Uterus (tissue), 4 donors: Measurements from ENCODE around the gene SASH1. TPM values are rescaled to one million over a fixed set of nuclear protein-coding genes. Genes with fewer than 3 reads are reported as not detected.

Experiments
- DNase-seq, 2 donors: peaks; one replicate each; pipeline ENCODE4 v3.0.0-alpha.2; 2019 to 2020
- H3K27ac ChIP-seq, 2 donors: fragments of 200-600 bp; sonication (generic); 1 replicate in 1 of 2; 2 replicates in 1 of 2; pipeline ENCODE4 v1.5.1; 2016 to 2018
- H3K27me3 ChIP-seq, 2 donors: fragments of 200-600 bp; sonication (generic); one replicate each; pipeline ENCODE4 v1.5.1; 2018 to 2019; ENCODE audit warnings: control low read depth in 1 of 2
- H3K36me3 ChIP-seq, 2 donors: fragments of 200-600 bp; sonication (generic); one replicate each; pipeline ENCODE4 v1.5.1; 2019; ENCODE audit warnings: control low read depth in 1 of 2
- H3K4me1 ChIP-seq, 2 donors: fragments of 200-600 bp; sonication (generic); one replicate each; pipeline ENCODE4 v1.5.1; 2018 to 2019; ENCODE audit warnings: control low read depth in 1 of 2
- H3K4me3 ChIP-seq, 2 donors: fragments of 200-600 bp; sonication (generic); 1 replicate in 1 of 2; 2 replicates in 1 of 2; pipeline ENCODE4 v1.5.1; 2018 to 2019; ENCODE audit warnings: mild to moderate bottlenecking in 1 of 2
- H3K9me3 ChIP-seq, 2 donors: fragments of 200-600 bp; sonication (generic); one replicate each; pipeline ENCODE4 v1.5.1; 2019; ENCODE audit warnings: control low read depth in 1 of 2
- CTCF ChIP-seq, 4 experiments: fragments of 200-600 bp in 2 of 4; fragments of 450-650 bp in 2 of 4; sonication (generic) in 2 of 4; IDR thresholded peaks; one replicate each; pipeline ENCODE4 v1.5.1; 2016 to 2019; ENCODE audit warnings: antibody characterized with exemption in 4 of 4, mild to moderate bottlenecking in 2 of 4, moderate library complexity in 1 of 4
- POLR2A ChIP-seq, 2 donors: fragments of 450-650 bp; IDR thresholded peaks; one replicate each; pipeline ENCODE4 v1.6.1; 2016; ENCODE audit warnings: antibody characterized with exemption in 2 of 2, mild to moderate bottlenecking in 1 of 2, moderate library complexity in 1 of 2
- intact Hi-C: fragments of 100-400 bp; cut with DNase I; formaldehyde crosslinking; loops from one replicate; pipeline ENCODE4 v1.15.1; 2023; ENCODE audit warnings: low total_unique reads
- total RNA-seq, 4 donors: library from RNA; depleted of rRNA in 3 of 4; stranded (reverse); fragments of >200 nt in 3 of 4; gene quantifications; one replicate each; pipeline versions ENCODE4 v1.1.0 to v1.2.4, GENCODE V29; 2014 to 2023
- donor health status: DM: yes; HTN: yes; CAD: no.

Gene SASH1
- total RNA-seq, 4 donors from 2014 or later: 31.2 to 79.9 (median 54.3) TPM

- intact Hi-C loops: no loop called here
These were observed 61.9 kb downstream of the SASH1 start for GRCh38 chr6:148404456-148405054.

GRCh38 chr6:148405894-148406293 lies 63.3 kb downstream of the SASH1 start:
- Histone ChIP-seq H3K4me3 (no peak overlapping the region), H3K36me3 (no peaks in the 10 kb centered on the region), H3K27me3 (no peaks in the 10 kb centered on the region), H3K4me1 (no peaks in the 10 kb centered on the region), H3K9me3 (no peaks in the 10 kb centered on the region), H3K27ac (peak overlapping the region; percentile 67 to 83)
- TF ChIP-seq CTCF (IDR thresholded peaks at IDR 0.05): no peak
- DNase-seq: no peak
- intact Hi-C loops: no loop called here

More at GRCh38 chr6:148404456-148405054, 61.9 kb downstream of the SASH1 start:
- H3K27me3 ChIP-seq: no peaks in the 10 kb centered on the region
- no peak for DNase-seq
- TF ChIP-seq POLR2A (IDR thresholded peaks at IDR 0.05) (no peak), CTCF (IDR thresholded peaks at IDR 0.05) (no peak)
- H3K4me3 ChIP-seq: no peak overlapping the region
- H3K27ac ChIP-seq: peak overlapping the region in 1 of 2 donors; percentile 83
- no peaks in the 10 kb centered on the region for H3K9me3 ChIP-seq
- no peaks in the 10 kb centered on the region for H3K4me1 ChIP-seq
- no peaks in the 10 kb centered on the region for H3K36me3 ChIP-seq

- TF ChIP-seq POLR2A (IDR thresholded peaks at IDR 0.05) (peak in 1 of 2 donors; percentile 3), CTCF (IDR thresholded peaks at IDR 0.05) (no peak)
- DNase-seq: no peak
- Histone ChIP-seq H3K9me3 (no peaks in the 10 kb centered on the region), H3K27me3 (no peaks in the 10 kb centered on the region), H3K4me3 (no peak overlapping the region), H3K4me1 (no peaks in the 10 kb centered on the region), H3K36me3 (no peaks in the 10 kb centered on the region), H3K27ac (peak overlapping the region; percentile 67 to 83)
- intact Hi-C loops: no loop called here
These were observed 64.1 kb downstream of the SASH1 start for GRCh38 chr6:148406579-148407371.

- intact Hi-C loops: no loop called here
- Histone ChIP-seq H3K4me3 (no peak overlapping the region), H3K36me3 (no peaks in the 10 kb centered on the region), H3K27me3 (no peaks in the 10 kb centered on the region), H3K9me3 (no peaks in the 10 kb centered on the region), H3K4me1 (no peaks in the 10 kb centered on the region), H3K27ac (peak overlapping the region; percentile 67 to 83)
- TF ChIP-seq POLR2A (IDR thresholded peaks at IDR 0.05) (no peak), CTCF (IDR thresholded peaks at IDR 0.05) (no peak)
- DNase-seq: peak in 1 of 2 donors; percentile 27
These were observed 64.7 kb downstream of the SASH1 start for GRCh38 chr6:148407372-148407771.
